Measurements from ENCODE around the gene QPCT.
A peak's percentile ranks its signal among the peaks of the same experiment; 100 is the strongest.
"Not testable (repeated sequence)": the region's sequence is repeated elsewhere in the genome, so short reads cannot be mapped to it uniquely, and the experiment has no call there.

Gene QPCT

GRCh38 chr2:37358466-37358865, 14.0 kb downstream of the QPCT start:
- no peak for DNase-seq (ENCODE audit: low spot score)

- DNase-seq (ENCODE audit: low spot score), result no peak
Observed at GRCh38 chr2:37361216-37361815, 16.9 kb downstream of the QPCT start.

- DNase-seq (ENCODE audit: low spot score), result no peak
Observed at GRCh38 chr2:37361994-37362698, 17.7 kb downstream of the QPCT start.

GRCh38 chr2:37364351-37364750, 19.9 kb downstream of the QPCT start:
- no peak for DNase-seq (ENCODE audit: low spot score)

- peak; percentile 32 for DNase-seq (ENCODE audit: low spot score)
Observed at GRCh38 chr2:37365669-37366068, 21.2 kb downstream of the QPCT start.

- no peak for DNase-seq (ENCODE audit: low spot score)
Observed at GRCh38 chr2:37366773-37367172, 22.3 kb downstream of the QPCT start.

GRCh38 chr2:37367310-37367709, 22.9 kb downstream of the QPCT start:
- DNase-seq (ENCODE audit: low spot score), result no peak

GRCh38 chr2:37367984-37368383, 23.6 kb downstream of the QPCT start:
- no peak for DNase-seq (ENCODE audit: low spot score)

GRCh38 chr2:37370666-37371065, 26.2 kb downstream of the QPCT start:
- no peak for DNase-seq (ENCODE audit: low spot score)

- no peak for DNase-seq (ENCODE audit: low spot score)
Observed at GRCh38 chr2:37372000-37372399, 27.6 kb downstream of the QPCT start.

GRCh38 chr2:37375741-37376288, 31.4 kb downstream of the QPCT start:
- DNase-seq (ENCODE audit: low spot score), result no peak

- DNase-seq (ENCODE audit: low spot score), result peak; percentile 86
Observed at GRCh38 chr2:37376421-37377186, 32.2 kb downstream of the QPCT start.

GRCh38 chr2:37377187-37377532, 32.7 kb downstream of the QPCT start:
- DNase-seq (ENCODE audit: low spot score), result peak; percentile 25

- peak; percentile 84 for DNase-seq (ENCODE audit: low spot score)
Observed at GRCh38 chr2:37378411-37378810, 34.0 kb downstream of the QPCT start.

- DNase-seq (ENCODE audit: low spot score), result no peak
Observed at GRCh38 chr2:37379881-37380296, 35.5 kb downstream of the QPCT start.

- DNase-seq (ENCODE audit: low spot score), result not testable (repeated sequence)
Observed at GRCh38 chr2:37380787-37381186, 36.4 kb downstream of the QPCT start.

- not testable (repeated sequence) for DNase-seq (ENCODE audit: low spot score)
Observed at GRCh38 chr2:37384261-37384660, 39.8 kb downstream of the QPCT start.

- no peak for DNase-seq (ENCODE audit: low spot score)
Observed at GRCh38 chr2:37387148-37387835, 42.9 kb downstream of the QPCT start.

- DNase-seq (ENCODE audit: low spot score), result no peak
Observed at GRCh38 chr2:37388074-37388473, 43.6 kb downstream of the QPCT start.

- DNase-seq (ENCODE audit: low spot score), result no peak
Observed at GRCh38 chr2:37389395-37389794, 45.0 kb downstream of the QPCT start.

- DNase-seq (ENCODE audit: low spot score), result peak; percentile 77
Observed at GRCh38 chr2:37389989-37390765, 45.7 kb downstream of the QPCT start.

- no peak for DNase-seq (ENCODE audit: low spot score)
Observed at GRCh38 chr2:37390777-37391176, 46.3 kb downstream of the QPCT start.
